HG03045 (cell line): Measurements from ENCODE around the gene FBXO11.

Experiments
- ATAC-seq: cut with Tn5 transposase; IDR thresholded peaks from one replicate; pipeline ENCODE4 v1.9.1; 2021; ENCODE audit warnings: mild to moderate bottlenecking, moderate library complexity; ENCODE audit not compliant: unreplicated experiment

Gene FBXO11

DNA sequence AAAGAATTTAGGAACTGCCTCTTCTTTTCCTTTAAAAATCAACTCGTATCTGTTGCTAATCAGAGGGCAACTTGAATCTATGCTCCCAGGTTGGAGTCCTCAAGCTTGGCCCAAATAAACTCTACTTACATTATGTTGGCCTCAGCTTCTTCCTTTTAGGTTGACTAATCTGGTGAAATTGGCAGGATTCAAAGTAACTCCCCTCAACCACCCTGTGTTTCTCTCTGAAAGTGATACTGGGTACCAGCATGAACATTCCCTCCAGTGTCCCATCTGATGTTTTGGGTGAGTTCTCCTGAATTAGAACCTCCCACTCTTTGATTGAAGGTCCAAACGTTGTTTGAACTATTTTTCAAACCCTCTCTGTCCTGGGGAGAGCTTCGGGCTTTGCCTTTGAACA lies 164.7 kb downstream of the FBXO11 start:
- ATAC-seq = no peak

DNA sequence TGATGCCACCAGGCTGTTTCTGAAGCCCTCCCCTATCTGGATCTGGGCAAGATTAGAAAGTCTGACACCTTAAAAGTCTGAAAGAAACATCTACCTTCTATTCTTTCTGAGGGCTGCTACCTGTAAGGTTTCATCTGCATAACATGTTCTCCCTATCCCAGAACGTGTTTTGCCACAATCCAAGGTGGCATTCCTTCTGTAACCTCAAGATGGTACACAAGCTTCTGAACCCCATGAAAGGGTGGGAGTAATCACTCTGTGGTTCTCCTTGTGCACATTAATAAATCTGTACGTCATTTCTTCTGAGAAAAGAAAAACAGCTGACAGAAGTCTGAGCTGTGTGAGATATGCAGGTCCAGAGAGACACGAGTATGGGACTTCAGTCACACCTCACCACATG lies 165.2 kb downstream of the FBXO11 start:
- no peak for ATAC-seq
